Heart left ventricle (tissue), 13 donors: ENCODE results near the gene PARD6G.

Experiments
- POLR2A ChIP-seq, 2 donors: fragments of 450-650 bp; IDR thresholded peaks; one replicate each; pipeline ENCODE4 v1.6.1; 2017; ENCODE audit warnings: antibody characterized with exemption in 2 of 2, mild to moderate bottlenecking in 2 of 2, moderate library complexity in 2 of 2
- TF ChIP-seq, protein P1 (sequence below), 12 donors: fragments of 200-600 bp; sonication (generic) in 4 of 12; IDR thresholded peaks; one replicate each; pipeline versions ENCODE4 v1.5.0 to v1.8.0; 2018 to 2022; ENCODE audit warnings: antibody characterized with exemption in 12 of 12, mild to moderate bottlenecking in 5 of 12
- donor health status: ischemic (EF 13 %, LVEDD 7.1; RV severe dilation, severe dysfunction).
- donor health status: DM: no; HTN: yes; CAD: no.
- donor health status: DM: no; HTN: no; CAD: no.
- donor health status: ischemic (EF 25% LVEDD 6.9; RV normal size, moderate dysfunction).
- donor health status: ischemic (EF 25% LVEDD 5.7; RV mildly dilated, moderate dysfunction).
- donor health status: ischemic (EF 35%, LVEDD 5.7; RV mildly dilated, moderate dysfunction).
- donor health status: nonischemic (EF 11% LVEDD 7.7; RV severe dilation, severe dysfunction).
- donor health status: DM: yes; HTN: yes; CAD: no.
- donor health status: PGD.
- donor health status: ischemic (EF 29% LVEDD 5.4; RV normal size, mild dysfunction).
- donor health status: nonischemic (EF 23%, LVEDD 6.1; RV moderate dilation, normal function).

DNA sequence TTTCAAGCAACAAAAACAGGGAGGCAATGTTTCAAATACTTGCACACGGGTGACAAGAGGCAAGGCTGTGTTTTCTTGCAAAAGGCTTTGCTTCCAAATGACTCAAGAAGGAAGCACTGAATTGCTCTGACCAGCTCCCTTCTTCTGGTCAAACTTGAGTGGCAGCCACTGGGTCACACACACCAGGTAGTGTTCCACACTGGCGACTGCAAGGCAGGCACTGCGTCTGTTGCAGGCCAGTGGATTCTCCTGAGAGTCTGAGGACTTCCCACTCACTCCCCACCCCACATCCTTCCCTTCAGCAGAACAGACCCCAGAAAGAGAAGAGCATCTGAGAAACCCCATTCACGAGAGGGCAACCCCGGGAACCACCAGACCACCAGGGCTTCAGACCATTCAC, 19.8 kb downstream of the PARD6G start:
- TF ChIP-seq, protein P1, sequence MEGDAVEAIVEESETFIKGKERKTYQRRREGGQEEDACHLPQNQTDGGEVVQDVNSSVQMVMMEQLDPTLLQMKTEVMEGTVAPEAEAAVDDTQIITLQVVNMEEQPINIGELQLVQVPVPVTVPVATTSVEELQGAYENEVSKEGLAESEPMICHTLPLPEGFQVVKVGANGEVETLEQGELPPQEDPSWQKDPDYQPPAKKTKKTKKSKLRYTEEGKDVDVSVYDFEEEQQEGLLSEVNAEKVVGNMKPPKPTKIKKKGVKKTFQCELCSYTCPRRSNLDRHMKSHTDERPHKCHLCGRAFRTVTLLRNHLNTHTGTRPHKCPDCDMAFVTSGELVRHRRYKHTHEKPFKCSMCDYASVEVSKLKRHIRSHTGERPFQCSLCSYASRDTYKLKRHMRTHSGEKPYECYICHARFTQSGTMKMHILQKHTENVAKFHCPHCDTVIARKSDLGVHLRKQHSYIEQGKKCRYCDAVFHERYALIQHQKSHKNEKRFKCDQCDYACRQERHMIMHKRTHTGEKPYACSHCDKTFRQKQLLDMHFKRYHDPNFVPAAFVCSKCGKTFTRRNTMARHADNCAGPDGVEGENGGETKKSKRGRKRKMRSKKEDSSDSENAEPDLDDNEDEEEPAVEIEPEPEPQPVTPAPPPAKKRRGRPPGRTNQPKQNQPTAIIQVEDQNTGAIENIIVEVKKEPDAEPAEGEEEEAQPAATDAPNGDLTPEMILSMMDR (IDR thresholded peaks at IDR 0.05), result no peak
- TF ChIP-seq POLR2A (IDR thresholded peaks at IDR 0.05), result no peak
